PC-9 (cell line): ENCODE results near the gene CERS5. TPM values are rescaled to one million over a fixed set of nuclear protein-coding genes. Genes with fewer than 3 reads are reported as not detected.

ENCODE experiments used
- BruUV-seq: library from RNA; stranded (reverse); fragments of 400-500 nt; replicated peaks from 2 replicates; lab custom pipeline; 2021; lab: Mats Ljungman, UMichigan
- CTCF ChIA-PET: fragments of 300-600 bp; sonication (Branson Sonifier 250); formaldehyde crosslinking; loops from one replicate; lab custom pipeline; 2022; ENCODE audit warnings: antibody characterized with exemption; lab: Charles Lee
- POLR2A ChIA-PET: fragments of 300-600 bp; sonication (Branson Sonifier 250); formaldehyde crosslinking; loops from one replicate; lab custom pipeline; 2022; ENCODE audit warnings: antibody characterized with exemption; ENCODE audit not compliant: unreplicated experiment; lab: Charles Lee
- DNase-seq, 2 experiments: peaks; one replicate each; pipeline versions ENCODE4 v3.0.0 to v3.0.0-alpha.2; 2015 to 2022; ENCODE audit warnings: mixed read lengths in 1 of 2
- H2AFZ ChIP-seq: fragments of 200-600 bp; sonication (generic); 2 replicates; pipeline ENCODE4 v1.8.1; 2017; ENCODE audit warnings: antibody characterized with exemption
- H3F3A ChIP-seq: fragments of 200-600 bp; sonication (generic); 2 replicates; pipeline ENCODE4 v1.8.1; 2017; ENCODE audit warnings: antibody characterized with exemption, mild to moderate bottlenecking, low read depth; ENCODE audit not compliant: insufficient read depth
- H3K27ac ChIP-seq: fragments of 200-600 bp; sonication (generic); 2 replicates; pipeline ENCODE4 v1.6.1; 2016; ENCODE audit warnings: mixed run types
- H3K27me3 ChIP-seq: fragments of 200-600 bp; sonication (generic); 2 replicates; pipeline ENCODE4 v1.6.1; 2016; ENCODE audit warnings: low read depth, mixed run types; ENCODE audit not compliant: insufficient read depth
- H3K36me3 ChIP-seq: fragments of 200-600 bp; sonication (generic); 2 replicates; pipeline ENCODE4 v1.6.1; 2016; ENCODE audit warnings: low read depth, mixed run types
- H3K4me1 ChIP-seq: fragments of 200-600 bp; sonication (generic); replicated peaks from 2 replicates; pipeline ENCODE4 v1.6.1; 2016; ENCODE audit warnings: mixed run types; ENCODE audit not compliant: insufficient read depth
- H3K4me2 ChIP-seq: fragments of 200-600 bp; sonication (generic); 2 replicates; pipeline ENCODE4 v1.6.1; 2017; ENCODE audit warnings: mixed run types
- H3K4me3 ChIP-seq: fragments of 200-600 bp; sonication (generic); 2 replicates; pipeline ENCODE4 v1.6.1; 2016; ENCODE audit warnings: mixed run types
- H3K79me2 ChIP-seq: fragments of 200-600 bp; sonication (generic); 2 replicates; pipeline ENCODE4 v1.6.1; 2017; ENCODE audit warnings: low read depth, mixed run types
- H3K9me2 ChIP-seq: fragments of 200-600 bp; sonication (generic); 2 replicates; pipeline ENCODE4 v1.8.1; 2017; ENCODE audit warnings: mild to moderate bottlenecking; ENCODE audit not compliant: insufficient read depth
- H3K9me3 ChIP-seq: fragments of 200-600 bp; sonication (generic); 2 replicates; pipeline ENCODE4 v1.8.1; 2016; ENCODE audit warnings: low read depth; ENCODE audit not compliant: insufficient read depth
- H4K20me1 ChIP-seq: fragments of 200-600 bp; sonication (generic); 2 replicates; pipeline ENCODE4 v1.8.1; 2017; ENCODE audit not compliant: insufficient read depth
- EZH2 ChIP-seq: fragments of 200-600 bp; sonication (generic); IDR thresholded peaks from 2 replicates; pipeline ENCODE4 v1.8.0; 2017; ENCODE audit warnings: antibody characterized with exemption, low read depth
- intact Hi-C: fragments of 100-400 bp; cut with micrococcal nuclease; formaldehyde crosslinking; loops from one replicate; pipeline ENCODE4 v1.10.0; 2022; ENCODE audit not compliant: unreplicated experiment
- total RNA-seq: library from RNA; stranded (reverse); gene quantifications from 2 replicates; pipeline ENCODE4 v1.2.3, GENCODE V29; 2021
- TF ChIP-seq, protein P1 (sequence below): fragments of 200-600 bp; sonication (generic); conservative IDR thresholded peaks from 2 replicates; pipeline ENCODE4 v1.6.1; 2017; ENCODE audit warnings: mixed run types, antibody characterized with exemption, mild to moderate bottlenecking, moderate library complexity

The CERS5 gene
- total RNA-seq, 1 experiment from 2014 or later = 33.0 TPM

DNA sequence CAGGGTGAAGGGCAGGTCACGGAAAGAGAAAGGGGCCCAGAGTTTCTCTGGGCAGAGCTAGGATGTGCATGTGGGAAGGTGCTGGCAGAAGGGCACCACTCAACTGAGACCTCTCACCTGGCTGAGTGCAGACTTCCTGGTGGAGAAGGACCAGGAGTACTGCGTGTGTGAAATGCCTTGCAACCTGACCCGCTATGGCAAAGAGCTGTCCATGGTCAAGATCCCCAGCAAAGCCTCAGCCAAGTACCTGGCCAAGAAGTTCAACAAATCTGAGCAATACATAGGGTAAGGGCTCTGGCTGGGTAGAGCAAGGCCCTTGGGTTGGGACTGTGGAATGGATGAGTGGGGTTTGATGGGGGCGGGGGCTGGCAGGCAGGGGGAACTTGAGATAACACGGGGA lies 87.4 kb downstream of the CERS5 start:
- DNase-seq = no peak
- ChIA-PET POLR2A (interaction anchor here (0.8 kb wide), 1 partner anchor 11 kb away, joined by 6 read pairs; no protein-coding TSS in a partner anchor), CTCF (no interaction called here)
- H3K4me1 ChIP-seq = peaks cover 12% of the 10 kb centered on the region; the same call in 1 of the 2 replicates
- intact Hi-C loops = loop anchor here (5.0 to 10.0 kb wide), 3 partner anchors 325 to 1943 kb away; partner anchors contain the start of gene LARP4
- H3K79me2 ChIP-seq = peaks cover 5% of the 10 kb centered on the region
- H2AFZ ChIP-seq = no peak overlapping the region
- TF ChIP-seq EZH2 = no peak
- TF ChIP-seq, protein P1, sequence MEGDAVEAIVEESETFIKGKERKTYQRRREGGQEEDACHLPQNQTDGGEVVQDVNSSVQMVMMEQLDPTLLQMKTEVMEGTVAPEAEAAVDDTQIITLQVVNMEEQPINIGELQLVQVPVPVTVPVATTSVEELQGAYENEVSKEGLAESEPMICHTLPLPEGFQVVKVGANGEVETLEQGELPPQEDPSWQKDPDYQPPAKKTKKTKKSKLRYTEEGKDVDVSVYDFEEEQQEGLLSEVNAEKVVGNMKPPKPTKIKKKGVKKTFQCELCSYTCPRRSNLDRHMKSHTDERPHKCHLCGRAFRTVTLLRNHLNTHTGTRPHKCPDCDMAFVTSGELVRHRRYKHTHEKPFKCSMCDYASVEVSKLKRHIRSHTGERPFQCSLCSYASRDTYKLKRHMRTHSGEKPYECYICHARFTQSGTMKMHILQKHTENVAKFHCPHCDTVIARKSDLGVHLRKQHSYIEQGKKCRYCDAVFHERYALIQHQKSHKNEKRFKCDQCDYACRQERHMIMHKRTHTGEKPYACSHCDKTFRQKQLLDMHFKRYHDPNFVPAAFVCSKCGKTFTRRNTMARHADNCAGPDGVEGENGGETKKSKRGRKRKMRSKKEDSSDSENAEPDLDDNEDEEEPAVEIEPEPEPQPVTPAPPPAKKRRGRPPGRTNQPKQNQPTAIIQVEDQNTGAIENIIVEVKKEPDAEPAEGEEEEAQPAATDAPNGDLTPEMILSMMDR = no peak
- no peaks in the 10 kb centered on the region for H3K27me3 ChIP-seq
- no peak overlapping the region for H3K4me2 ChIP-seq
- H4K20me1 ChIP-seq = no peaks in the 10 kb centered on the region
- H3K9me2 ChIP-seq = no peaks in the 10 kb centered on the region
- no peak overlapping the region for H3K4me3 ChIP-seq
- no peaks in the 10 kb centered on the region for H3K36me3 ChIP-seq
- no peaks in the 10 kb centered on the region for H3K9me3 ChIP-seq
- no peak overlapping the region for H3K27ac ChIP-seq
- H3F3A ChIP-seq = no peaks in the 10 kb centered on the region; the same call in 1 of the 2 replicates
- BruUV-seq = no TSS peak

Other genes with a start within 250 kb of the CERS5 start
- not detected in 2 replicates for gene AQP2, start 216.6 kb downstream of the CERS5 start, total RNA-seq
- gene AQP5, start 205.5 kb downstream of the CERS5 start, total RNA-seq = 0.31 and 0.45 TPM in 2 replicates
- gene AQP6, start 194.4 kb downstream of the CERS5 start, total RNA-seq = not detected in 2 replicates
- gene RACGAP1, start 141.9 kb downstream of the CERS5 start, total RNA-seq = 108 and 112 TPM in 2 replicates
- 3.5 and 4.5 TPM in 2 replicates for gene ASIC1, start 109.8 kb downstream of the CERS5 start, total RNA-seq
- gene SMARCD1, start 82.0 kb downstream of the CERS5 start, total RNA-seq = 48.8 and 66.7 TPM in 2 replicates
- gene GPD1, start 63.4 kb downstream of the CERS5 start, total RNA-seq = 0.24 and 1.0 TPM in 2 replicates
- gene COX14, start 55.1 kb downstream of the CERS5 start, total RNA-seq = 53.9 and 76.1 TPM in 2 replicates
- 73.1 and 98.6 TPM in 2 replicates for gene LIMA1, start 116.2 kb upstream of the CERS5 start, total RNA-seq
- gene FAM186A, start 229.2 kb upstream of the CERS5 start, total RNA-seq = not detected in 2 replicates
- gene LARP4, start 233.5 kb upstream of the CERS5 start, total RNA-seq = 49.2 and 74.2 TPM in 2 replicates